Measurements from ENCODE around the gene CRACDL. TPM values are rescaled to one million over a fixed set of nuclear protein-coding genes. Genes with fewer than 3 reads are reported as not detected.
A peak's percentile ranks its signal among the peaks of the same experiment; 100 is the strongest.
"Not testable (repeated sequence)": the region's sequence is repeated elsewhere in the genome, so short reads cannot be mapped to it uniquely, and the experiment has no call there.

CRACDL gene
- polyA plus RNA-seq, 3 donors from 2014 or later, result 0.40 to 0.80 TPM; not detected in 1

DNA sequence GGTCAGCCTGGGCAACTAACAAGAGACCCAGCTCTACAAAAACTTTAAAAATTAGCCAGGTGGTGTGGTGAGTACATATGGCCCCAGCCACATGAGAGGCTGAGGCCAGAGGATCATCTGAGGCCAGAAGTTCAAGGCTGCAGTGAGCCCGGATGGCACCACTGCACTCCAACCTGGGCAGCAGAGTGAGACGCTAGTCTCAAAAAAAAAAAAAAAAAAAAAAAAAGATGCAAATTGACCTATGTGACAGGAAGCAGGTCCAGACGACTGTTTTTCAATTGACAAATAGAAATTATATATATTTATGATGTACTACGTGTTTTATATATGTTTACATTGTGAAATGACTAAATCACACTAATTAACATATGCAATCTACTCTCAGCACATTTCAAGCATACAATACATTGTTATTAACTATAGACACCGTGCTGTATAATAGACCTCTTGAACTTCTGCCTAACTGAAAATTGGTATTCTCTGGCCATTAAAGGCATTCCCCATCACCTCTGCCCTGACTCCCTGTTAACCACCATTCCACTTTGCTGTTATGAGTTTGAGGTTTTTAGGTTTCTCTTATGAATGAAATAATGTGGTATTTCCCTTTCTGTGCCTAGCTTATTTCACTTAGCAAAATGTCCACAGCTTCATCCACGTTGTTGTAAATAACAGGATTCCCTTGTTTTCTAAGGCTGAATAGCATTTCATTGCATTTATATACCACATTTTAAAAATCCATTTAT is 172.6 kb downstream of the CRACDL start:
- Mint-ChIP-seq H3K27ac (peak overlapping the region in 1 of 6 donors; percentile 24), H3K27me3 (ENCODE audit: low read depth in 3 of 3) (peaks cover 0 to under 1% (median 0%) of the 10 kb centered on the region in 3 donors), H3K4me1 (peaks cover 43 to 59% of the 10 kb centered on the region in 2 donors)

DNA sequence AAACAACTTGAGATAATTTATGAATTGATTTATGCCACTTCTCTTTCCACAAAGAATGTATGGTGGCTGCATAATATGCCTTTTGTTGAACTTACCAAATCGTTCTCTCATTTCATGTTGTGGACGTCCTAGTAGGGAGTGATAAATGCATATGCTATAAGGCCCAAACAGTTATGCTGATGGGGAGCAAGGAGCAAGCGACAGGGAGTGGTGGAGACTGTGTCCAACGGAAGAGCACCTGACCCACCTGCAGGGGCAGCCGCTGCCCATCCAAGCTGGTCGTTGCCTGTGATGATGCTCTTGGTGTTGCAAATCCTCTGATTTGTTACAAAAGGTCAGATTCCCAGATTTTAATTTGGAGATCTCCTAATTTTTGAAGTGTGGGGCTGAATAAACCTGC is 174.1 kb downstream of the CRACDL start:
- Mint-ChIP-seq H3K4me3 (no peak overlapping the region), H3K4me1 (peaks cover 46 to 61% of the 10 kb centered on the region in 2 donors), H3K36me3 (no peaks in the 10 kb centered on the region), H3K27me3 (ENCODE audit: low read depth in 3 of 3) (peaks cover 0 to 4% (median 2%) of the 10 kb centered on the region in 3 donors), H3K27ac (peak overlapping the region in 3 of 6 donors; percentile 9 to 48 (median 33)), H3K9me3 (no peaks in the 10 kb centered on the region)
- DNase-seq, result no peak

More for the DNA sequence above, 172.6 kb downstream of the CRACDL start:
- DNase-seq, result no peak
- no peaks in the 10 kb centered on the region for H3K9me3 Mint-ChIP-seq
- H3K36me3 Mint-ChIP-seq, result no peaks in the 10 kb centered on the region
- H3K4me3 Mint-ChIP-seq, result no peak overlapping the region

DNA sequence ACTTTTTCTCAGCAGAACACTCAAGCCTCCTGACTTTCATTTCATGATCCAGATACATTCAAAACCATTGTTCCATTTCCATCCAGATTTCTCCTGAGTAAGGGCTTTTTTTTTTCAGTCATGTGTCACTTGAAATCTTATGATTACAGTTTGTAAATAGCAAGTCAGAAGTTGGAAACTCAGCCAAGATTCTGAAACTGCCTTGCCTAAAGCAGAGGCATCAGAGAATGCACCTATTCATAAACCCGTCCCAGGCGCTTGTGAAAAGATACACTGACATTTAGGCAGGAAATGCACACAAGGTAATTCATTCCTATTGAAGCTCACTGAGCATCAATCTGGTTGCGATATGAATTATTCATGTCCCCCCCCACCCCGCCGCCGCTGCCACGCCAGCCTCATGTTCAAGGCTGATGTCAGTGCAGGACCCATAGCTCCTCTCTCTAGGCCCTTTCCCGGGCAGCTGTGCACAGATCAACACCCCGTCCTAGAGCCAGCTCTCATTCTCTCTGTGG is 174.7 kb downstream of the CRACDL start:
- Mint-ChIP-seq H3K4me3 (no peak overlapping the region), H3K4me1 (peaks cover 43 to 56% of the 10 kb centered on the region in 2 donors), H3K27me3 (ENCODE audit: low read depth in 3 of 3) (peaks cover 0 to 4% (median 2%) of the 10 kb centered on the region in 3 donors), H3K27ac (peak overlapping the region in 5 of 6 donors; percentile 14 to 81 (median 24)), H3K36me3 (no peaks in the 10 kb centered on the region), H3K9me3 (no peaks in the 10 kb centered on the region)
- no peak for DNase-seq

DNA sequence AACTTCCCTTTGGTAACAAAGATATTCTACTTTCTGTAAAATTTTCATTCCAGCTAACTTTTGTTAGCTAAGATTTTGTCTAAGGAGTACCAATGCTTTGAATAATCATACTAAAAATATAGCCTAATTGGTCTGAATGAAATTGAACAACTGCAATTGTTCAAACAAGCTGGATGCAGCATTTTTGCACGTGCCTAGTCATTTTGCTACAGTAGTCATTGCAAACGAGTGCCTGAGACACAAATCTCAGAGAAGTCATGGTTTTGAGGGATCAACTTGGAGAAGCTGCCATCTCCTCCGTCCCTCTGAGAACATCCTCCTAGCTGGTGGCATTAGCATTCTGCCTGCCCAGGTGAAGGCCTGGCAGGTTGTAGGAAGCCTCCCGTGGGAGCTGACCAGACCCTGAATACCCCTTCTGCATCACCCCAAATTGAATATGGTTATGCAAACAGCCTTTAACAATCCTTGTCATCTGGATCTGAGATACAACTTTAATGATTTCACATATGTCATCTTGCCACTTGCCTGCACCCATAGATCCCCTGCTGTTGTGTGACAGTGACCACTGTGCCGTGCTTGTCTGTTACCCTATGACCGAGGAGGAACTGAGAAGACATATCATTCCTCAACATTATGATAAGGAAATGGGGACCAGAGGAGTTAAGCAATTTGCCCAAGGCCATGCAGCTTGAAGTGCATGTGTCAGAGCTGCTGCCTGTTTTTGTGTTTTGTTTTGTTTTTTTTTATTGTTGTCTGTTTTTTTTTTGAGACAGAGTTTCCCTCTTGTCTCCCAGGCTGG is 176.0 kb downstream of the CRACDL start:
- Mint-ChIP-seq H3K27me3 (ENCODE audit: low read depth in 3 of 3) (peaks cover 0 to 4% (median 2%) of the 10 kb centered on the region in 3 donors), H3K27ac (peak overlapping the region; percentile 70 to 89 (median 86)), H3K4me3 (peak overlapping the region; percentile 30 to 68 (median 33)), H3K36me3 (no peaks in the 10 kb centered on the region), H3K9me3 (no peaks in the 10 kb centered on the region), H3K4me1 (peaks cover 38 to 49% of the 10 kb centered on the region in 2 donors)
- no peak for DNase-seq

DNA sequence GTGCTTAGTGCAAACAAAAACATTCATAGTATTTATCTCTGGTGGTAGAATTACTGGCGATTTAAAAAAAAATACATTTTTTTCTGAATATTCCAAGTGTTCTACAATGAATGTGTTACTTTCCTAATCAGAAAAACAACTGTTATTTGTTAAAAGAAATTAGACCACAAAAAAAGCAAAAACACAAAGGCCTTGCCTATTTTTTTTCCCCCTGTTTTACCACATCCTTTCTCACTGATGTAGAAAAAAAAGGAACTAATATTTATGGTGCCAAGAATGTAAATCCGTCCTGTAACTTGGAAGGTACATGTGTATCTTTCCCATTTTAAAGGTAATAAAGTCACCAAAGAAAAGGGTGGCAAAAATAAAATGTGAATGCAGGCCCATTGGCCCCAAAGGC is 176.7 kb downstream of the CRACDL start:
- H3K4me1 Mint-ChIP-seq, result peaks cover 37 to 49% of the 10 kb centered on the region in 2 donors
- H3K27ac Mint-ChIP-seq, result peak overlapping the region; percentile 70 to 89 (median 86)
- DNase-seq, result peak; percentile 32 to 36 (median 35)
- peak overlapping the region; percentile 30 to 68 (median 33) for H3K4me3 Mint-ChIP-seq
- H3K36me3 Mint-ChIP-seq, result no peaks in the 10 kb centered on the region
- H3K9me3 Mint-ChIP-seq, result no peaks in the 10 kb centered on the region
- H3K27me3 Mint-ChIP-seq (ENCODE audit: low read depth in 3 of 3), result peaks cover 0 to 4% (median 2%) of the 10 kb centered on the region in 3 donors

DNA sequence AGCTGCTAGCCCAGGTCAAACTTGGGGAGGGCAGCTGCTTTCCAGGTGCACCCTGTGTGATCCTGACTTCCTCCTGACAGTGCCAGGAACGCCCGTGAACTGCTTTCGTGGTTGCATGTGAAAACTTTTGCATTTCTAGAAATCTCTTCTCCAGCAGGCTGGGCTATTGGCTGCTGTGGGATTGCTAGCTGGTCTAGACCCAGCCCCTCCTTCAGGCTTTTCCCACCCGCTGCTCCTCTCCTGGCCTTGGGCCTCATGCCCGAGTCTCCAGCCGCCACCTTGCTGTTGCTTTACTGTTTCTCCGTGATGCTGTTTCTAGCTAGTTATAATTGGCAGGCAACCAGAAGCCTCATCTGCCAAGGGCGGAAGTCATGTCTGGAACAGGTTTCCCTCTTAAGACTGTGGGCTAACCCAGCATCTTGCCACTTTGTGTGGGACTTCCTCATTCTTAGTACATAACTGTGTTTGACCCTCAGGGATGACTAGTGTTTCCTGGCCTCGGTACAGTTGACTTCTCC is 178.1 kb downstream of the CRACDL start:
- H3K9me3 Mint-ChIP-seq, result no peaks in the 10 kb centered on the region
- peaks cover 34 to 44% of the 10 kb centered on the region in 2 donors for H3K4me1 Mint-ChIP-seq
- peak overlapping the region; percentile 90 to 99 (median 96) for H3K27ac Mint-ChIP-seq
- H3K36me3 Mint-ChIP-seq, result no peaks in the 10 kb centered on the region
- DNase-seq, result peak; percentile 62 to 66 (median 65)
- peaks cover 0 to 4% (median 2%) of the 10 kb centered on the region in 3 donors for H3K27me3 Mint-ChIP-seq (ENCODE audit: low read depth in 3 of 3)
- peak overlapping the region; percentile 80 to 90 (median 88) for H3K4me3 Mint-ChIP-seq

DNA sequence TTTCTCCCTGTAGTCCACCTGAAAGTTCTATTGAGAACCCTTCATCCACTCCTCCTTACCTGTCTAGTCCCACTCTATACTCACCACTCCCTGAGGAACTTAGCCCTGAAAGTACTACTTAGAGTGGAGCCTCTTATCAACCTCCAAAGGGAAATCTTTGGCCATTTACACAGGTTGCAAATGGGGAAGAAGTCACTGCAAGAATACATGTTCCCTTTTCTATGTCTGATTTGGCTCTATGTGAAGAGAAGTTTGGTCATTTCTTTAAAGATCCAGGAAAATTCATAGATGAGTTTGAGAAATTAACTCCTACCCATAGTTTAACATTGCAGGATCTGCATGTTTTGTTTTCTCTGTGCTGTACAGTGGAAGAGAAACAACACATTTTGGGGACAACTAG is 182.2 kb downstream of the CRACDL start:
- DNase-seq, result no peak
- Mint-ChIP-seq H3K4me3 (no peak overlapping the region), H3K4me1 (peaks cover 20 to 25% of the 10 kb centered on the region in 2 donors), H3K27me3 (ENCODE audit: low read depth in 3 of 3) (peaks cover 3 to 9% (median 4%) of the 10 kb centered on the region in 3 donors), H3K27ac (no peak overlapping the region), H3K9me3 (no peaks in the 10 kb centered on the region), H3K36me3 (no peaks in the 10 kb centered on the region)

DNA sequence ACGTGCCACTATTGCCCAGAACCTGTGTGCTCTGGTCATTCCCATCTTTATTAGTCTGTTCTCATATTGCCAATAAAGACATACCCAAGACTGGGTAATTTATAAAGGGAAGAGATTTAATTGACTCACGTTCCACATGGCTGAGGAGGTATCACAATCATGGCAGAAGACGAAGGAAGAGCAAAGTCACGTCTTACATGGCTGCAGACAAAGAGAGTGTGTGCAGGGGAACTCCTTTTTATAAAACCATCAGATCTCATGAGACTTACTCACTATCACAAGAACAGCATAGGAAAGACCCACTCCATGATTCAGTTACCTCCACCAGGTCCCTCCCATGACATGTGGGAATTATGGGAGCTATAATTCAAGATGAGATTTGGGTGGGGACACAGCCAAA is 183.3 kb downstream of the CRACDL start:
- H3K9me3 Mint-ChIP-seq; H3K27ac Mint-ChIP-seq; DNase-seq; H3K27me3 Mint-ChIP-seq (ENCODE audit: low read depth in 3 of 3); H3K4me3 Mint-ChIP-seq; H3K36me3 Mint-ChIP-seq: not testable (repeated sequence)
- peaks cover 16 to 20% of the 10 kb centered on the region in 2 donors for H3K4me1 Mint-ChIP-seq

DNA sequence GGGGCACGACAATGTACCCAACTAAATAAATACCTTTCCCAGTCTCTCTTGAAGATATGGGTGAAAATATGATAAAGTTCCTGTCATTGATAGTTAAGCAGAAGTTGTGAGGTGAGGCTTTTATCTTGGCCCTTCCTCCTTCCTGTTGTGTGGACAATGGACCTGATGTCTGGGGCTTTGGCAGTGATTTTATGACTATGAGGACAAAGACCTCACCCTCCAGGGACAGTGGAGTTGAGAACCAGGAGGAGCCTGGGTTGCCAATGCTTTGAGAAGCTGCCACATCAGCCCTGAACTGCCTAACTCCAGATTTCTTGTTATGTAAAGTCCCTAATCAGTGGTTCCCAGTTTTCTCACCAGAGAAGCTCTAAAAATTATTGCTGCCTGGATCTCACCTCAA is 184.3 kb downstream of the CRACDL start:
- Mint-ChIP-seq H3K27ac (no peak overlapping the region), H3K27me3 (ENCODE audit: low read depth in 3 of 3) (peaks cover 2 to 4% (median 4%) of the 10 kb centered on the region in 3 donors)

DNA sequence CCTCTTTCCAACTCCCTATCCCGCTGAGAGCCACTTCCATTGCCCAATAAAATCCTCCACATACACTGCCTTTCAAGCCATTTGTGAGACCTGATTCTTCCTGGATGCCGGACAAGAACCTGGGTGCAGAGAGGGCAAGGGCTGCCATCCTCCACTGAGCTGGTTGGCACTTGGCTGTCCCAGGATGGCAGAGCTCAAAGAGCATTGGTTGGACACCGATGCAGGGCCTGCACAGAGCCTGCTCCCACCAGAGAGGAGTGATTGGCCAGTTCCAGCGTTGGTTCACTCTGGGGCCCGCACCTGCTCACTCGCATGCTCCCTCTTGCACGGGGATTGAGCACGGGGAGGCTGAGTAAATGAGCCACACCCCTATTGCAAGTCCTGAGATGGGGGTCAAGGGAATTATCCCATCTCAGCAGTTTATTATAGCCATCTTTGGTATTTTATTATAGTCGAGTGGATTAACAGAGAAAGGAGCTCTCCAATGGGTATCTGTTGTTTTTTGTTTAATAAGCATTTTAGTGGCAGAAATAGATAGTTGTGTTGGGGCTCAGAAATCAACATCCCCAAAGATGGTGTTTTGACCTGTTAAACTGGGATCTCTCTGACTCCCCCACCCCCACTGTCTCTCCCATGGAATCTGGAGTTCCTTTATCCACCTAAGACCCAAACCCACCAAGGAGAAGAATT is 185.3 kb downstream of the CRACDL start:
- no peak overlapping the region for H3K27ac Mint-ChIP-seq
- H3K4me1 Mint-ChIP-seq, result peaks cover 9 to 15% of the 10 kb centered on the region in 2 donors

More for the DNA sequence above, 184.3 kb downstream of the CRACDL start:
- DNase-seq, result no peak
- no peak overlapping the region for H3K4me3 Mint-ChIP-seq
- no peaks in the 10 kb centered on the region for H3K9me3 Mint-ChIP-seq
- peaks cover 9 to 15% of the 10 kb centered on the region in 2 donors for H3K4me1 Mint-ChIP-seq
- H3K36me3 Mint-ChIP-seq, result no peaks in the 10 kb centered on the region

DNA sequence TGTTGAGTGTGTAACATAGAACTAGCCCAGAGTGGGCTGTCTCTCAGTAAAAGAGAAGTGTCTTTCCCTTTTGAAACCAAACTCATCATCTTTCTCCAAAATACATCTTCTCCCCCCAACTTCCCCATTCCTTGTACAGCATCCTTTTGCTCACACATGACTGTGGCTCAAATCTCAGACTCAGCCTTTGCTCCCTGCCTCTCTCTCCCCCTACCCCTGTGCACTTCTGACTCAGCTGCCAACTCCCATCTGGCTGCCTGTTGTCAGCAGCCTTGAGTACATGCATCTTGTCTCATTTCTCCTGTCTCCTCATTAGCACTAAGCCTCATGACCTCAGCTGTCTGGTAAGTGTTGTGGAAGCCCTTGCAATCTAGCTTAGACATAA is 187.0 kb downstream of the CRACDL start:
- DNase-seq, result no peak
- H3K4me1 Mint-ChIP-seq, result peaks cover 11 to 26% of the 10 kb centered on the region in 2 donors
- H3K36me3 Mint-ChIP-seq, result no peaks in the 10 kb centered on the region
- peaks cover 2 to 4% (median 4%) of the 10 kb centered on the region in 3 donors for H3K27me3 Mint-ChIP-seq (ENCODE audit: low read depth in 3 of 3)
- no peak overlapping the region for H3K4me3 Mint-ChIP-seq
- no peak overlapping the region for H3K27ac Mint-ChIP-seq
- no peaks in the 10 kb centered on the region for H3K9me3 Mint-ChIP-seq

More for the DNA sequence above, 185.3 kb downstream of the CRACDL start:
- DNase-seq, result no peak
- Mint-ChIP-seq H3K27me3 (ENCODE audit: low read depth in 3 of 3) (peaks cover 2 to 4% (median 4%) of the 10 kb centered on the region in 3 donors), H3K4me3 (no peak overlapping the region), H3K36me3 (no peaks in the 10 kb centered on the region), H3K9me3 (no peaks in the 10 kb centered on the region)

DNA sequence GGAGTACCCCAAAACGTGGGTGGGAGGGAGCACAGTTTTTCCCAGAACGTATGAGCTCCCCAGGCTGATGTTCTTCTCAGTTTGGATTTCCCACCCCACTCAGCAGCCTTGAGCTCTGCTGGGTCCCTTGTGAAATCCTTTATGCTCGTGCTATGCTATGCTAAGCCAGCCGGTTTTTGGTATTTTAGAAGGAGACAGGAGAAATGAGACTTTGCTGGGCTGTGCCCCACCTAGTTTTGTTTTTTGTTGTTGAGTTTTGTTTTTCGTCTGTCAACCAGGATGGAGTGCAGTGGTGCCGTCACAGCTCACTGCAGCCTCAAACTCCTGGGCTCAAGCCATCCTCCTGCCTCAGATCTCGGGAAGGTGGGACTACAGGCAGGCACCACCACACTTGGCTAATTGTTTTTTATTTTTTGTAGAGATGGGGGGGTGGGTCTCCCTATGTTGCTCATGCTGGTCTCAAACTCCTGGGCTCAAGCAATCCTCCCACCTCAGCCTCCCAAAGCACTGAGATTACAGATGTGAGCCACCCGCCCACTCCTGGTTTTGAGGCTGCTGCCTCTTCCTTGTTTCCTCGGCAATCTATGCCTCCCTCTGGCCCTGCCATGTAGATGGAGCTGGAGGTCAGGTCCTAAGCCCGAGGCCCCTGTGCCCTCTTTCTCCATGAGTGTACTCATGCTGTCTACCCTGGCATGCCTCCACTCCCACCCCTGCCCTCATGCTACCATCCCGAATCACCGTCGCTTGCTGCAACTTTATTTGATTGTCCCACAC is 187.5 kb downstream of the CRACDL start:
- H3K36me3 Mint-ChIP-seq, result no peaks in the 10 kb centered on the region
- H3K27ac Mint-ChIP-seq, result no peak overlapping the region
- DNase-seq, result no peak
- H3K27me3 Mint-ChIP-seq (ENCODE audit: low read depth in 3 of 3), result peaks cover 2 to 4% (median 4%) of the 10 kb centered on the region in 3 donors
- no peak overlapping the region for H3K4me3 Mint-ChIP-seq
- H3K4me1 Mint-ChIP-seq, result peaks cover 11 to 26% of the 10 kb centered on the region in 2 donors
- H3K9me3 Mint-ChIP-seq, result no peaks in the 10 kb centered on the region
